Fibroblast of villous mesenchyme (primary cell): ENCODE results near the gene CPO. TPM values are rescaled to one million over a fixed set of nuclear protein-coding genes. Genes with fewer than 3 reads are reported as not detected.

Experiments
- DNase-seq: peaks from one replicate; pipeline ENCODE4 v3.0.0-alpha.2; 2010; ENCODE audit warnings: low read depth
- H3K4me3 ChIP-seq: 2 replicates; pipeline ENCODE4 v1.5.1; 2011; ENCODE audit warnings: low read depth, mild to moderate bottlenecking, low read length
- total RNA-seq: library from RNA; depleted of rRNA; stranded (reverse); fragments of >200 nt; gene quantifications from 2 replicates; pipeline ENCODE4 v1.2.3, GENCODE V29; 2012
- TF ChIP-seq, protein P1 (sequence below): IDR thresholded peaks from 2 replicates; pipeline ENCODE4 v1.5.1; 2012; ENCODE audit warnings: low read depth, mild to moderate bottlenecking, low read length; ENCODE audit not compliant: insufficient read depth

The CPO gene
- total RNA-seq, 1 donor = not detected

- TF ChIP-seq, protein P1, sequence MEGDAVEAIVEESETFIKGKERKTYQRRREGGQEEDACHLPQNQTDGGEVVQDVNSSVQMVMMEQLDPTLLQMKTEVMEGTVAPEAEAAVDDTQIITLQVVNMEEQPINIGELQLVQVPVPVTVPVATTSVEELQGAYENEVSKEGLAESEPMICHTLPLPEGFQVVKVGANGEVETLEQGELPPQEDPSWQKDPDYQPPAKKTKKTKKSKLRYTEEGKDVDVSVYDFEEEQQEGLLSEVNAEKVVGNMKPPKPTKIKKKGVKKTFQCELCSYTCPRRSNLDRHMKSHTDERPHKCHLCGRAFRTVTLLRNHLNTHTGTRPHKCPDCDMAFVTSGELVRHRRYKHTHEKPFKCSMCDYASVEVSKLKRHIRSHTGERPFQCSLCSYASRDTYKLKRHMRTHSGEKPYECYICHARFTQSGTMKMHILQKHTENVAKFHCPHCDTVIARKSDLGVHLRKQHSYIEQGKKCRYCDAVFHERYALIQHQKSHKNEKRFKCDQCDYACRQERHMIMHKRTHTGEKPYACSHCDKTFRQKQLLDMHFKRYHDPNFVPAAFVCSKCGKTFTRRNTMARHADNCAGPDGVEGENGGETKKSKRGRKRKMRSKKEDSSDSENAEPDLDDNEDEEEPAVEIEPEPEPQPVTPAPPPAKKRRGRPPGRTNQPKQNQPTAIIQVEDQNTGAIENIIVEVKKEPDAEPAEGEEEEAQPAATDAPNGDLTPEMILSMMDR = no peak
- DNase-seq = no peak
- H3K4me3 ChIP-seq = no peak overlapping the region
Measured at GRCh38 chr2:207012461-207012860, 73.1 kb downstream of the CPO start.

DNA sequence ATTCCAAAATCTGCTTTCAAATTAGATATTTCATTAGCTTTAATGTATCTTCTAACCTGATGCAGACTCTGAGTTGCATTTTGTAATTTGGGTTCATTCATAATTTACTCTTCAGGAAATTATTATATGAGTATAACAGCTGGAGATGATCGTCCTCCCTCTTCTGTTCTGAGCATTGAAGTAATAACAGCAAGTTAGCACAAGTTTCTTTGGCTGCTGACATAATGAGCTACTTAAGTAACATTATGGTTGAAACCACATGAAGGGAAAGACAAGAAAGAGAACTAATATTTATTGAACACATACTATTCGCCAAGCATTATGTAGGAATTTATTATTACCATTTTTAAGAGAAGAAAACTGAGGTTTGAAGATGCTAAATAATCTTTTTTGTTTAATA lies 75.1 kb downstream of the CPO start:
- TF ChIP-seq, protein P1 = no peak
- H3K4me3 ChIP-seq = no peak overlapping the region
- DNase-seq = no peak

DNA sequence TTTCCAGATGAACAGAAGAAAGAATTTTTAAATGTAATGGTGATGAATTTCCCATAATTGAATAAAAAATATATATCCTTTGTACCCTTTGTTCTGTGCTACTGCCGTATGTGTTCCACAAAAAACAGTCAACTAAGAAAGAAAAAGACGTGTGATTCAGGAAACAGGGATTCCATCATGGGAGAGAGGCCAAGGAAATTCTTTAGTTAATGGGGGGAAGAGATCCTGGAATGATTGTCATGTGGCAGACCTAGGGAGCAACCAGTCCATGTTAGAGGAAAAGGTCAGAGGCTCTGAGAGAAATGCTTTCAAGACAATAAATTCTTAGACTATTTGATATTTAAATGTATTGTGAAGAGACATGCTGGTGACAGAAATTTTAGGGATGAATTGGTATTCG lies 76.6 kb downstream of the CPO start:
- TF ChIP-seq, protein P1 = no peak
- DNase-seq = no peak
- no peak overlapping the region for H3K4me3 ChIP-seq

Other genes with a start within 250 kb of the CPO start
- not detected in 2 replicates for gene DYTN, start 221.1 kb upstream of the CPO start, total RNA-seq
- 0.64 and 1.3 TPM in 2 replicates for gene MDH1B, start 174.2 kb upstream of the CPO start, total RNA-seq
- 34.1 and 53.5 TPM in 2 replicates for gene FASTKD2, start 173.9 kb upstream of the CPO start, total RNA-seq
- gene KLF7, start 226.4 kb downstream of the CPO start, total RNA-seq = 26.4 and 28.1 TPM in 2 replicates